ENCODE results near the gene FOXK2.
A peak's percentile ranks its signal among the peaks of the same experiment; 100 is the strongest.

FOXK2 gene

GRCh38 chr17:82648742-82649331 is 129.3 kb downstream of the FOXK2 start:
- peaks cover 9% of the 10 kb centered on the region for H3K36me3 ChIP-seq (ENCODE audit: control insufficient read depth, insufficient read depth, low read length)
- H3K9me3 ChIP-seq (ENCODE audit: control insufficient read depth, insufficient read depth, low read depth, low read length): no peaks in the 10 kb centered on the region
- H3K27ac ChIP-seq (ENCODE audit: low read depth, low read length): no peak overlapping the region
- H3K4me3 ChIP-seq (ENCODE audit: low read depth, low read length): peak overlapping the region; percentile 72
- peak overlapping the region; percentile 57 for H3K9ac ChIP-seq (ENCODE audit: low read length)
- peaks cover 9% of the 10 kb centered on the region; the same call in 1 of the 2 replicates for H3K4me1 ChIP-seq (ENCODE audit: control insufficient read depth, insufficient read depth, low read length)
- peaks cover 13% of the 10 kb centered on the region for H3K27me3 ChIP-seq (ENCODE audit: control insufficient read depth, insufficient read depth, low read length)

GRCh38 chr17:82649501-82650261 is 130.1 kb downstream of the FOXK2 start:
- Histone ChIP-seq H3K36me3 (ENCODE audit: control insufficient read depth, insufficient read depth, low read length) (peaks cover under 1% of the 10 kb centered on the region; the same call in 1 of the 2 replicates), H3K4me3 (ENCODE audit: low read depth, low read length) (no peak overlapping the region), H3K27me3 (ENCODE audit: control insufficient read depth, insufficient read depth, low read length) (peaks cover 13% of the 10 kb centered on the region), H3K27ac (ENCODE audit: low read depth, low read length) (no peak overlapping the region), H3K4me1 (ENCODE audit: control insufficient read depth, insufficient read depth, low read length) (peaks cover 9% of the 10 kb centered on the region; the same call in 1 of the 2 replicates), H3K9me3 (ENCODE audit: control insufficient read depth, insufficient read depth, low read depth, low read length) (no peaks in the 10 kb centered on the region), H3K9ac (ENCODE audit: low read length) (peak overlapping the region; percentile 36)

GRCh38 chr17:82650723-82651122 is 131.2 kb downstream of the FOXK2 start:
- Histone ChIP-seq H3K36me3 (ENCODE audit: control insufficient read depth, insufficient read depth, low read length) (no peaks in the 10 kb centered on the region), H3K4me1 (ENCODE audit: control insufficient read depth, insufficient read depth, low read length) (peaks cover 9% of the 10 kb centered on the region; the same call in 1 of the 2 replicates)

GRCh38 chr17:82653651-82654528 is 134.4 kb downstream of the FOXK2 start:
- H3K4me3 ChIP-seq (ENCODE audit: low read depth, low read length): no peak overlapping the region
- H3K36me3 ChIP-seq (ENCODE audit: control insufficient read depth, insufficient read depth, low read length): no peaks in the 10 kb centered on the region
- H3K9ac ChIP-seq (ENCODE audit: low read length): no peak overlapping the region
- H3K4me1 ChIP-seq (ENCODE audit: control insufficient read depth, insufficient read depth, low read length): 0 out of 2 replicates have a peak, but pooled peaks cover 3% of the 10 kb centered on the region
- H3K9me3 ChIP-seq (ENCODE audit: control insufficient read depth, insufficient read depth, low read depth, low read length): no peaks in the 10 kb centered on the region
- H3K27ac ChIP-seq (ENCODE audit: low read depth, low read length): no peak overlapping the region
- peaks cover 12% of the 10 kb centered on the region for H3K27me3 ChIP-seq (ENCODE audit: control insufficient read depth, insufficient read depth, low read length)

More at GRCh38 chr17:82650723-82651122, 131.2 kb downstream of the FOXK2 start:
- H3K9ac ChIP-seq (ENCODE audit: low read length): no peak overlapping the region
- H3K4me3 ChIP-seq (ENCODE audit: low read depth, low read length): no peak overlapping the region
- H3K9me3 ChIP-seq (ENCODE audit: control insufficient read depth, insufficient read depth, low read depth, low read length): no peaks in the 10 kb centered on the region
- H3K27ac ChIP-seq (ENCODE audit: low read depth, low read length): no peak overlapping the region
- H3K27me3 ChIP-seq (ENCODE audit: control insufficient read depth, insufficient read depth, low read length): peaks cover 13% of the 10 kb centered on the region

All from HUES6 (cell line).